ENCODE data around the gene ENG.

DNA sequence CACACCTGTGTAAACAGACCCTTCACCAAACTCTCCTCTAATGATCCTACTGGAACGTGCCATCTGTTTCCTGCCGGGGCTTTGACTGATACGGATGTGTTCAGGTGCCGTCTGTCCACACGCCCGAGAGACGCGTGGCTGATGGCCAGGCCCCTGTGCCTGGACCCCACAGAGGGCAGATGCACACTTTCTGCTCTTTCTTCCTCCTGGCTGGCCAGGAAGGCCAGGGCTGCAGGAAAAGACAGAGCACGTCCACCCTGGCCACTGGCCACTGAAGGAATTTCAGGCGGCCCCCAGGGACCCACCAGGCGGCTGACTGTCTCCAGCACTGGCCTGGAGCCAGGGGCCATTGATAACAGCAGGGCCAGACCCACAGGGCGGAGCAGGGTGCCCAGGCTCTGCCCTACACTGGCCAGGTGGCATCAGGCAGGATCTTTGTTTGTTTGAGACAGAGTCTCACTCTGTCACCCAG, 3.6 kb upstream of the ENG start:
- TF ChIP-seq, protein P1, sequence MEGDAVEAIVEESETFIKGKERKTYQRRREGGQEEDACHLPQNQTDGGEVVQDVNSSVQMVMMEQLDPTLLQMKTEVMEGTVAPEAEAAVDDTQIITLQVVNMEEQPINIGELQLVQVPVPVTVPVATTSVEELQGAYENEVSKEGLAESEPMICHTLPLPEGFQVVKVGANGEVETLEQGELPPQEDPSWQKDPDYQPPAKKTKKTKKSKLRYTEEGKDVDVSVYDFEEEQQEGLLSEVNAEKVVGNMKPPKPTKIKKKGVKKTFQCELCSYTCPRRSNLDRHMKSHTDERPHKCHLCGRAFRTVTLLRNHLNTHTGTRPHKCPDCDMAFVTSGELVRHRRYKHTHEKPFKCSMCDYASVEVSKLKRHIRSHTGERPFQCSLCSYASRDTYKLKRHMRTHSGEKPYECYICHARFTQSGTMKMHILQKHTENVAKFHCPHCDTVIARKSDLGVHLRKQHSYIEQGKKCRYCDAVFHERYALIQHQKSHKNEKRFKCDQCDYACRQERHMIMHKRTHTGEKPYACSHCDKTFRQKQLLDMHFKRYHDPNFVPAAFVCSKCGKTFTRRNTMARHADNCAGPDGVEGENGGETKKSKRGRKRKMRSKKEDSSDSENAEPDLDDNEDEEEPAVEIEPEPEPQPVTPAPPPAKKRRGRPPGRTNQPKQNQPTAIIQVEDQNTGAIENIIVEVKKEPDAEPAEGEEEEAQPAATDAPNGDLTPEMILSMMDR (IDR thresholded peaks at IDR 0.05) = no peak
- TF ChIP-seq POLR2A (IDR thresholded peaks at IDR 0.05) = no peak

Measured in heart left ventricle (tissue), 13 donors.